Stimulated activated CD8-positive, alpha-beta memory T cell treated with anti-CD3 and anti-CD28 coated beads, Interleukin-4, amount 100 ng/mL, for 1 hour (primary cell): ENCODE data around the gene FRAS1.
"Not testable (repeated sequence)": the region's sequence is repeated elsewhere in the genome, so short reads cannot be mapped to it uniquely, and the experiment has no call there.

ENCODE experiments used
- DNase-seq, 2 donors: peaks; one replicate each; pipeline ENCODE4 v3.0.0-alpha.2; 2020; ENCODE audit warnings: low read depth in 2 of 2, low spot score in 1 of 2

Gene FRAS1

DNA sequence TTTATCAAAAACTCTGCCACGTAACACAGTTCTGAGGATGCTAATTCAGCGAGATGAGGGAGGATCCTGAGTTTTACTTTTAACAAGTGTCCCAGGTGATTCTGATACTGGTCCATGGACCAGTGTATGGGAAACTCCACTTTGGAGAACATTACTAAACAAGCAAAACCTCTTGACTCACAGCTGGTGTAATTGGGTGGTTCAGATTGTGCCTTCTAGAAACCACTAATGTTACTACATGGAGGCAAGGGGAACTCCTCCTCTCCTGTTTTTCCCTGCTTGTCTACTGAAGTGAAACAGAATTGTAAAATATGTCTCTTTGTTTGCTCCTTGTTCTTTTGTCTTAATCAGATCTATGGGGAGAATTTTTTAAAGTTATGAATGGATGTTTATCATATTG is 62.6 kb downstream of the FRAS1 start:
- DNase-seq: no peak

DNA sequence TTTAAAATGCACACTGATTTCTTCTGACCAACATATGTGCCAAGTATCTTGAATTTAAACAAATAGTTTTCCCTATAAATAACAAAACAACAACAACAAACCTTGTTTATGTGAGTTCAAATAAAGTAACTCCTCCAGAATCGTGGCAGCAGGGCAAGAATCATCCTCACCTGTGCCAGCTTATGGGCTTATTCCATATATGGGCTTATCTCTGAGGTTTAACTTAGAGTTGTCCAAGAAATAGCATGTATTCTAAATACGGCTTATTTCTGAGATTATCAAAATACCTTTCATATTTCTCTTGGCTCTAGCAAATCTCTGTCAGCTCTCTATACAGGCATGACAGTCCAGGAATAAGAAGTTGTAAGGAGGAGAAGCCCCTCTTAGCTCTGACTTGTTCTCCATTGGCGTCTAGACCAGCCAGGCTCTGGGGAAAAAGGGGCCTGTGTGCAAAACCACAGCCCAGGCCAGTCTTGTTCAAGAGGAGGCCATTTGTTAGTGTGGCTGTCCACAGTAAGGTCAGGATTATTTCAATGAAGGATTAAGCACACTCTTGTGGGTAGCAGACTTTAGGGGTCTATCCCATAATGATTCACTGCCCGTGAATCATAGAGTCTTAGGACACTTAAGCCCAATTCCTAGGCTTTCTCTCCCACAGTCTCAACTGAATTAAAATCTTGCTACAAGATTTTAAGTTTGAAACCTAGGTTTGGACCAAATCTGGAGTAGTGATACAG is 63.2 kb downstream of the FRAS1 start:
- DNase-seq: no peak

DNA sequence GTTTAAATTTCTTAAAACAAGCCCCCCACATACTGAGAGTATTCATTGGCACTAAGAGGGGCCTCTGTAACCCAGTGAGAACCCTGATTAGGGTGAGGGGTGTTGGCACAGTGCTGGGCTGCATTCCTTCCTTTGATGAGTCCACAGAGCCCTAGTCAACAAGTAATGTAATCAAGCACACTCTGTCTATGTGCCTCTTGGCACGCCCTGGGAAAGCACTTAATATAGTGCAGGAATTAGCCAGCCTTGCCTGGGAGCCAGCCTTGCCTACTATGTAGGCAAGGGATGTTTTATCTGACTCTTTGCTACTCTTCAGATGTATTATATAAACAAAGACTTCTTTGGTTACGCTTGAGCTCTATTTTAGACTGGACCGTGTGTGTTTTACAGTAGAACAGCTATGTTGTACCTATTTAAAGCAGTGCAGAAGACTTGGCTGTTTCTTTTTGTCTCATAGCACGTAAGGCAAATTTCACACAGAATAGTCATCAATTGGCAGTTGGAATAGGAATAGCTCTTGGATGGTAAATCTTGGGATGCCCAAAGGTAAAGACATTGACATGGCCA is 64.3 kb downstream of the FRAS1 start:
- no peak for DNase-seq

DNA sequence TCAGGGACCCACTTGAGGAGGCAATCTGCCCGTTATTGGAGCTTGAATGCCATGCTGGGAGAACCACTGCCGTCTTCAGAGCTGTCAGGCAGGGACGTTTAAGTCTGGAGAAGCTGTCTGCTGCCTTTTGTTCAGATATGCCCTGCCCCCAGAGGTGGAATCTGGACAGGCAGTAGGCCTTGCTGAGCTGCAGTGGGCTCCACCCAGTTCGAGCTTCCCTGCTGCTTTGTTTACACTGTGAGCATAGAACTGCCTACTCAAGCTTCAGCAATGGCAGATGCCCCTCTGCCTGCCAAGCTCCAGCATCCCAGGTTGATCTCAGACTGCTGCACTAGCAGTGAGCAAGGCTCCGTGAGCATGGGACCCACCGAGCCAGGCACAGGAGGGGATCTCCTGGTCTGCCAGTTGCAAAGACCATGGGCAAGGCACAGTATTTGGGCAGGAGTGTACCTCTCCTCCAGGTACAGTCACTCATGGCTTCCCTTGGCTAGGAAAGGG is 68.8 kb downstream of the FRAS1 start:
- DNase-seq: not testable (repeated sequence)

DNA sequence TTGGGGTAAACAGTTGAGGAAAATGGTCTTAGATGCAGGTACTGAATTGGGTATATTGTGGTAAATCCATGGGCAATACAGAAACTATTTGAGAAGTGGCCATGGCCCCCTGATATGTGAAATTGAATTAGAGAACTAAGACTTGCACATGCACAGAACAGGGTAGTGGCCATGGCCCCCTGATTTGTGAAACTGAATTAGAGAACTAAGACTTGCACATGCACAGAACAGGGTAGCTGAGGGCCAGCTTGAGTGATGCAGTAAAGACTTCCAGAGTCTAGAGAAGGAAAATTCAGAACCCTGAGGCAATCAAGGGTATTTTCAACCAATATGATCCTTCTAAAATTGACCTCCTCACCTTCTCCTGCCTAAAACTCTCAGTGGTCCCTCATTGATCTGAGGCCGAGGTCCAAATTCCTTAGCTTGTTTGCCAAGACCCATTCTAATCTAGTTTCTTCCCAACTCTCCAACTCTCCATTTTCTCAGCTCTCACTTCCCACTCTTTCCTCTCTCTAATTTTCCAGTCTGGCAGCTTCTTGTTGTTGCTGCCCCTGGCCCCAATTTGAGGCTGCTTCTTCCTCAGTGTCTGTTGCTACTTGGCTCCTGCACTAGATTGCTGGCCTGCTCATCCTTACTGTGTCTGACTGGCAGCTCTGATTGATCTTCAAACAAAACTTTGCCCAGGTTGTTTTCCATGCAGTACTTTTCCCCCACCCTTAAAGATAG is 72.4 kb downstream of the FRAS1 start:
- DNase-seq: no peak

DNA sequence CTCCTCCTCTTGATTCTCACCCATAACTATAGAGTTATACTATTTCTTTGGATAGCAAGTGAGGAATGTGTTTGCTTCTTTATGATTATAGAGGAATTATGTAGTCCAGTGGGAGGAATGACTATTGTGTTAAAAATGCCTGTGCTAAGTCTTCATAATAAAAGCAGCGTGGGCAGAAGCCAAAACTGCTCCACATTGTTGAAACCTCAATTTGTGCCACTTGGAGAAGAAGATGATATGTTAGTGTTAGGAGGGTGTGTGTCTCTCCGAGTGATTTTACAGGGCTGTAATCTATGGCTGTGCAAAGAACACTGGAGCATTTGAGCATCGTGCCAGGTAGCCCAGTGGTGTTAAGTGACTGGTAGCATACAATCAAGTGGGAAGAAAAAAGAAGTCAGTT is 74.3 kb downstream of the FRAS1 start:
- DNase-seq: no peak

DNA sequence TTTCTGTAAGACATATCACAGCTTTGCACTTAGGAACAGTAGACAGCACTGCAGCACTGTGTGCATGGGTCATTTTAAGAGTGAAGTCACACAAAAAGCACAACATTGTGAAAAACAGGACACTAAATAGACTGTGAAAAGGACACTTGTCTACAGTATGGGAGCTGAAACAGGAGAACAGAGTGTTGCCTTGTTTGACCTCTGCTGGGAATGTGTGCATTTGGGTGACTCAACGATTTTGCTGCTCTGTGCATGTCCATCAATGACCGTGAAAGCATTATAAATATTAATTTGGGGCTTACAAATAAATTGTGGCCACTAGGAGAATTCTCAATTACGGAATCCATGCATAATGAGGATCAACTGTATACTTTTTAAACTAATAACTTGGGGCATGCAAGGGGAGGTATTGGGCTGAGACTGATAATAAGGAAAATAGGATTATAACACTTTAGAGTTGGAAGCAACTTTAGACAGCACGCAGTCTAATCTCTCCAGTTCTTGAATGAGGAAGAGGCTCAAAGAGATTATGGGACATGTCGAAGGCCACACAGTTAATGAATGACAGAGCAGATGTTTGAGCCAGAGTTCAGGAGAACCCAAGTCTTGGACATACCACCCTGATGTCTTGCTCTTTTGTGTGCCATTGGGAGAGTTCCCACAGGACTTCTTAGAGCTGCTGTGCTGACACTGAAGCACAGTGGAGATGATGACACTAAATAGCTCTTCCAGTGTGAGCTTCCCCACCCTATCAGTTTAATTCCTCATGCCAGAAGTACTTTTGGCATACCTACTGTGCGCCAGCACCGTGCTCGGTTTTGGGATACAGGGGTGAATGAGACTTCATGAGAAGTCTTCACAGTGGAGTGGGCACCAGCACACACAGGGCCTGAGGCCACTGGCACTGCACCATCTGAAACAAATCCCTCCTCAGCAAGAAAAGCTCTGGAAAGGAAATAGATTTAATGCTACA is 79.3 kb downstream of the FRAS1 start:
- no peak for DNase-seq

DNA sequence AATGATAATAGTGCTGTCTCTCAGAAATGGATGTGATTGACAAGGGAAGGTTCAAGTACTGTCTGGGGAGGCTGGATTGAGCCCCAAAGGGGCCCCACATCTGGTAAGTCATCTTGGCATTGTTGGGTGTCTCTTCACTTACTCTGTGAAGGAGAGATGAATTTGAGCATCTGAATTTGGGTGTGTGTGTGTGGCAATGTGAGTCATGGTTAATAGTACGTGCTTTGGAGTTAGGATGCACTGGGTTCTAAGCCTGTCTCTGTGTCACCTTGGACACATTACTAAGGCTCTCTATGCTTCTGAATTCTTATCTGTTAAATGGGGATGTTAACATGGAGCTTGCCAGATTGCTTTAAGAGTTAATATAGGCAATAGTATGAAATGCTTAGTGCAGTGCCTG is 80.4 kb downstream of the FRAS1 start:
- no peak for DNase-seq

DNA sequence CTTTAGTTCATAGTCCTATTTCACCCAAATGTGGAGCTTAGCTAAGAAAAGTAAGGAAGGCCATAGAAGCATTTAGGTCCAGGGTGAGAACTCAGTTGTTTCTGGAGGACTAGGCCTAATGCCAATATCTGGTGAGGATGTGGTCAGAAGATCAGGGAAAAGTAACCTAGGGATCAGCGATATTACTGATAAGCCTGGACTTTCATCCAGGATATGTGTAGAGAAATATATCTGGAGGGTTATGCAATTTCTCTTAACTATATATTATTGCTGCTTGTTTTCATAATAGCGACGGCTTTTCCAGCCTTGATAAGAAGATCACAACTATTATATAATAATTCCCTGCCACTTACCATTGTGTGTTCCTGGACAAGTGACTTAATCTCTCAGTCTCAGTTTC is 81.1 kb downstream of the FRAS1 start:
- no peak for DNase-seq

DNA sequence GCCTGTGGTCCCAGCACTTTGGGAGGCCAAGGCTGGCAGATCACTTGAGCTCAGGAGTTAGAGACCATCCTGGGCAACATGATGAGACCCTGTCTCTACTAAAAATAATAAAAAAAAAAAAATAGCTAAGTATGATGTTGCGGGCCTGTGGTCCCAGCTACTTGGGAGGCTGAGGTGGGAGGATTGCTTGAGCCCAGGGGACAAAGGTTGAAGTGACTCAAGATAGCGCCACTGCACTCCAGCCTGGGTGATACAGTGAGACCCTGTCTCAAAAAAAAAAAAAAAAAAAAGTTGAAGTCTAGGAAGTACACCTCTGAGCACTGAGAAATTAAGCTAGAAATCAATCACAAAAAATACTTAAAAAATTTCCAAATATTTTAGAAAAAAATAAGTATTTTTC is 86.5 kb downstream of the FRAS1 start:
- no peak for DNase-seq

DNA sequence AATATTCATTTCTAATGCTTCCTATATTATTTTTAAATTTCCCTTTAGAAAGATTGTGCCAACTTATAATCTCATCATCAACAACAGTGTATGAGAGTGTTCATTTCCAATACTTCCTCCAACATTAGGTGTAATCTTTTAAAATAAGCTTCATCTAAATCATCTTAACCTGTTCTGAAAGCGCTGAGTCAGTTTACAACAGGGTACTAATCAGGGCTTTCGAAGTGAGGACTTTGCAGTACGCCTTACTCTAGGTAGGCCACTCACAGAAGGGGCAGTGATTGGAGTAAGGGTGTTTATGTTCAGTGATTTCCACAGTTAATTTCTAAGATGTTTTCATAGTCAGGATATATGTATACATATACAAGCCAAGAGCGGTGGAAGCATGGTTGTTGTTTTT is 87.9 kb downstream of the FRAS1 start:
- no peak for DNase-seq

DNA sequence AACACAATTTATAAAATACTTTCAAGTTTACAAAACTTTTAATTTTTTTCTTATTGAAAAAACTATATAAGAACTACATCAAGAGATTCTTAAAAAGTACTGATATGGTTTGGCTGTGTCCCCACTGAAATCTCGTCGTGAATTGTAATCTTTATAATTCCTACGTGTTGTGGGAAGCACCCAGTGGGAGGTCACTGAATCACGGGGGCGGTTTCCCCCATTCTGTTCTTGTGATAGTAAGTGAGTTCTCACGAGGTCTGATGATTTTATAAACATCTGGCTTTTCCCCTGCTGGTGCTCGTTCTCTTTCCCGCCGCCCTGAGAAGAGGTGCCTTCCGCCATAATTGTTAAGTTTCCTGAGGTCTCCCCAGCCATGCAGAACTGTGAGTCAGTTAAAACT is 88.5 kb downstream of the FRAS1 start:
- no peak for DNase-seq

DNA sequence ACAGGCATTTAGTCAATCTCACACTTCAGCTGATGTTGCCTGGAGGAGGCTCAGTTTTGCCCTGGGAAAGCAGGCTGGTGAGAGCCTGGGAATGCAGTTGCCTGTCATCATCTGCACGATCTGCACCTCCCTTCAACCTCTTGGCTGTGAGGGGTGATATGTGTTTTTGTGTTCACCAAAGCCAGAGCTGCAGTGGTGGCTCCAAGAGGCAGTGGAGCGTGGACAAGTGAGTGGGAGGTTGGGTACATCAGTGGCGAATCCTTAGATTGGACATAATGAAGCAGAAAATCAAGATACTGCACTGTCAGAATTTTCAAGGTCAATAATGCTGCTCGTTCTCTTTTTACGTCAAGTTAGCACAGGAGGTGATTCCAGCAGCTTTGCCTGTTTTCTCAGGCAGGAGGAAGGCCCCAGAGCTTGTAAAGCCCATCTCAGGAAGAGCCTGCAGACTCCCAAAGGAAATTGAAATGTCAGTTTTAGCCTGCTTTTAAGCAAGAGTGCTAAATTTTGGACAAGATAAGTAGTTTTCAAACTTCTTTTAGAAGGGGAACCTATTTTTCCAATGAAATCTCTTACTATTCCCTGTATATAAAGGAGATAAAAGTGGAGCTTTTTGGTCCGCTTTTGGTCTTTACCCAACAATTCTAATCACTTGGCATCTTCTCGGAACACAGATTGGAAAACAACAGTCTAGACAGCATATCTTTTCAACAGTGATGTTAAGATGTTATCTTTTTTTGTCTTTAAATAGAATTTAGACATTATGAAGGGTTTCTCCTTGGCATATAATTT is 92.8 kb downstream of the FRAS1 start:
- no peak for DNase-seq

DNA sequence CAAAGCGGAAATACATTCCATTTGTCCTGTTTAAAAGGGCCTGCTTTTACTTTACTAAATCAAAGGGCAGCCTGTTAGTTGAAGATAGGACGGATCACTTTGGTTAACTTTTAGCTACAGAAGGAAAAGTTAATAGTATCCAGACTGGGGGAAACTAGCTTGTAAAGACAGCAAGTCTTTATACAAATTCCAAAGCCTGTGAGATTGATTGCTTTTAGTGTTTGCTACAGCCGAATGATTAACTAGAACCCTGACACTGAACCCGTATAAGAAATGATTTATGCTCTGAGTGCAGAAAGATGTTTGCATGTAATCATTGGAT is 93.4 kb downstream of the FRAS1 start:
- no peak for DNase-seq

DNA sequence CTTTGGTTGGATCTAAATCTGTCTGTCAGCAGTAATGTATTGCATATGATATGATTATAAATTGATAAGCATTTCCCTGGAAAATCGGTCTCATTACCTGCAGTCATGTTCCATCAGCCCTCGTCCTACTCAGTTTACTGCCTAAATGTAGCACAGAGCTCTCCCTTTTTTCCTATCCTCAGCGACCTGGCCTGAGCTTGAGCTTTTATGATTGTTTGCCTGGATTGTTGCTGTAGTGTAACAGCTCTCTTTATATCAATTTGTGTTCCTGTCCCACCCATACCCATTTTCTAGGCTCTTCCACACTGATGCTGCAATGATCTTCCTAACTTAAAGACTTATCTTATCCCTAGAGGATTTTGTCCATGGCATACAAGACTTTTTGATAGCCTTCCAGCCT is 95.7 kb downstream of the FRAS1 start:
- DNase-seq: no peak

DNA sequence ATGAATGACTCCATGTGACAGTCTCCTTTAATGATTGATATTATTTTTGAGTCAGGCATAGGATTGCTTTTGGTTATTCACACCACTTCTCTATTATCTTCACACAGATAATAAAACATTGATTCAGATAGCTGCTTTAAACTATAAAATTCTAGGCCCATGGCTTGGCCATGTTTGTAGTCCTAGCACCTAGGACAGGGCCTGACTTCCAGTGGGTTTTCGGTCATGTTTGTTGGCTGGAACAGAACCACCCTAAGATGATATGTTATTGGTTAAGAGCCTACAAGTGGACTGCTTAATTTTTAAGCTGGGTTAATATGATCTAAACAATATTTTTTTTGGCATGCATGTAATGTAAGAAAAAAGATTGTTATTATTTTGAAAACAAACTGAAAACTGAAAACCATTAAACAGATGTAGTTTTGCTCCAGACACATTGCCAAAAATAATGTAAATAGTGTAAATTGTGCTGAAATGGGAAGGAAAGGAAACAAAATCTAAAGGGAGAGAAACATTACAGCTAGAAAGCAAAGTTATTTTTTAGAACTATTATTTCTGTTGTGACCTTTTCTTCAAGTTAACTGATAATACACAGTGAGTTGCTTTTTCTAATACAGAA is 98.0 kb downstream of the FRAS1 start:
- no peak for DNase-seq

DNA sequence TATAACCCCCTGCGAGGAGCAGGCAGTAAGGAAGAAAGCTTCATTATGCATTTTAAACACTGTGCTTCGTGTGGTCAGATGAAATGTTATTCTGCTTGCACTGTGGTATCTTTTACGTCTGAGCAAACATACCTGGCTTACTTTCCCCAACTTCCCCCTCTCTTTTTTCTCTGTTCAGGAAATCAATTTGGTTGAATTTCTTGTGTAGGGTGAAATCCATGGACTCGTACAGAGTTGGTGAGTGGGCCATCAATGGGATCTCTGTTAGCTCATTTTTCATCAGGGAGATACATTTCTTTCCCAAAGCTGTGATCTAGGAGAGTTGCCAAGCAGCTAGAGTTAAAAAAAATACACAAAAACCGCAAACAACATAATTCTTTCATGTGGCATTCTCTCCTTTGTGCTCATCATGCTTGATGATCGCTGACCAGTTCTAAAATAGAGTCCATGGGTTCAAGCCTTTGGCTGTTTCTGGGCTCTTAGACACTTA is 98.5 kb downstream of the FRAS1 start:
- DNase-seq: no peak

DNA sequence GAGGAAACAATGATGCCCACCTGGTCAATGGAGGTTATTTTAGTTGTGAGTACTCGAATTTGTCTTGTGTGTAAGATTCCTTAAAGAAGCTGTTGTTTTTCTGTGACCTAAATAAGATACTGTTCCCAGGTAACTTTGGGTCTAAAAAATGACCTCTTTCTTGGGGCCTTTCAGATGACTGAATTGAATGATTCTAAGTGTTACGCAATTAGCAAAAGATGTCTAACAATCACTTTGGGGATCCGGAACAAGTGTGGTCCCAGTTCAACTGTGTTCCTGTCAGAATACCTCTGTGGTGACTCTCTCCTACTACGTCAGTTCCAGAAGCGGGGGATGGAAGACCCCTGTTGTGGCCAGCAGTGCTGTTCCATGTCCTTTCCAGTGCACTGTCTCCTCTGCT is 99.4 kb downstream of the FRAS1 start:
- DNase-seq: no peak

DNA sequence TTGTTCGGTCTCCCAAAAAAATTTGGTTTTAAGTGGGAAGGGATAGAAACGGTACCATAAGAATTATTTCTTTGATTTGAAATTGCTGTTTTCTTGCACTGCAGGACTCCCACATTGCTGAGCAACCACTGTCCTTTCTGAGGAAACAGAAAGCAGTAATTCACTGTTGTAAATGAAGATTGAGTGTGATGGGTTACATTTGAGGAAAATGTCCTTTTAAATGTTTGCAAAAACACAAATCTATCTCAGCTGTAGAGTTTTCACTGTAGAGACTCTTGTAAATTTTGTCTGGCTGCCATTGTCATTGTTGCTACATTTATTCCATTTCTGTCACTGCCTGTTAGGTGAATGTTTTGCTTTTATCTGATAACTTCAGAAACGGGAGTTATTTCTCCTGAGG is 105.2 kb downstream of the FRAS1 start:
- no peak for DNase-seq

DNA sequence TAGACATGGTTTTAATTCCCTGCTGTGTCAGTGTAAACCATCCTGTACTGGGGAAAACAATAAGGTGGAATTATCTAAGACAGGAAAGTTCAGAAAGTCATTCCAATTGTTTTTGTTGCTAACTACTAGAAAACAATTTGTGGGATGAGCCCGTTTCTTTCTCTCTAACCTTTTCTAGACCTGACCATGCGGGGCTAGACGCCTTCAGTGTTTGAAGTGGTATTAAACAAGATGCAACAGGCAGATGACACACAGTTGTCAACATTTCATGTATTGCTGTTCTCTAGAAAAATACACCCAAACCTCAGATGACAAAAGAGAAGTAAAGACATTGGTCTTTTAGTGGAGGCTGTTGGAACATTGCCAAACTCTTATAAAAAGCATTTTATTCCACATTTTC is 105.7 kb downstream of the FRAS1 start:
- no peak for DNase-seq
